Fibroblast of mammary gland (primary cell): Measurements from ENCODE around the gene MCM7.

ENCODE experiments used
- DNase-seq: peaks from one replicate; pipeline ENCODE4 v3.0.0-alpha.2; 2010; ENCODE audit warnings: low read depth
- H3K4me3 ChIP-seq: 2 replicates; pipeline ENCODE4 v1.5.1; 2011; ENCODE audit warnings: low read depth, mild to moderate bottlenecking, low read length, moderate library complexity; ENCODE audit not compliant: control insufficient read depth
- TF ChIP-seq, protein P1 (sequence below): conservative IDR thresholded peaks from 2 replicates; pipeline ENCODE4 v1.5.1; 2011; ENCODE audit warnings: low read depth, low read length, inconsistent platforms; ENCODE audit not compliant: control insufficient read depth, insufficient read depth

The MCM7 gene

DNA sequence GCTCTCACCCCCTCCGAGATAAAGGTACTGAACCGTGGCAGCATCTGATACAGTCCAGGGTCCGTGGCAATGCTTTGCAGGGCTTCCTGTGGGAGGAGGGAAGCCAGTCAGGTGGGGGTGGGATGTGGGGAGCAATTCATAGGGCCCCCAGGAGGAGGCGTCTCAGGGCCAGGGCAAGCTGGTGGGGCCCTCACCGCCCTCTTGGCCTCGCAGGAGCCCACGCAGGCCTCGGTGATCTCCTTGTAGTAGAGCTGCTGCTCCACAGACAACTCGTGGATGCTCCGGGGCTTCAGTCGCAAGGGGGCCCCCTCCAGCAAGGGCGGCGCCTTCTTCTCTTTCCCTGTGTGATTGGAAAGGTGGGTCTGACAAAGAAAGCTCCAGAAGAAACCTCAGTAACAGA lies 10.7 kb upstream of the MCM7 start:
- TF ChIP-seq, protein P1, sequence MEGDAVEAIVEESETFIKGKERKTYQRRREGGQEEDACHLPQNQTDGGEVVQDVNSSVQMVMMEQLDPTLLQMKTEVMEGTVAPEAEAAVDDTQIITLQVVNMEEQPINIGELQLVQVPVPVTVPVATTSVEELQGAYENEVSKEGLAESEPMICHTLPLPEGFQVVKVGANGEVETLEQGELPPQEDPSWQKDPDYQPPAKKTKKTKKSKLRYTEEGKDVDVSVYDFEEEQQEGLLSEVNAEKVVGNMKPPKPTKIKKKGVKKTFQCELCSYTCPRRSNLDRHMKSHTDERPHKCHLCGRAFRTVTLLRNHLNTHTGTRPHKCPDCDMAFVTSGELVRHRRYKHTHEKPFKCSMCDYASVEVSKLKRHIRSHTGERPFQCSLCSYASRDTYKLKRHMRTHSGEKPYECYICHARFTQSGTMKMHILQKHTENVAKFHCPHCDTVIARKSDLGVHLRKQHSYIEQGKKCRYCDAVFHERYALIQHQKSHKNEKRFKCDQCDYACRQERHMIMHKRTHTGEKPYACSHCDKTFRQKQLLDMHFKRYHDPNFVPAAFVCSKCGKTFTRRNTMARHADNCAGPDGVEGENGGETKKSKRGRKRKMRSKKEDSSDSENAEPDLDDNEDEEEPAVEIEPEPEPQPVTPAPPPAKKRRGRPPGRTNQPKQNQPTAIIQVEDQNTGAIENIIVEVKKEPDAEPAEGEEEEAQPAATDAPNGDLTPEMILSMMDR, result no peak
- H3K4me3 ChIP-seq, result no peak overlapping the region
- no peak for DNase-seq

GRCh38 chr7:100111156-100111555 lies 10.0 kb upstream of the MCM7 start:
- TF ChIP-seq, protein P1, result no peak
- no peak for DNase-seq
- H3K4me3 ChIP-seq, result no peak overlapping the region

DNA sequence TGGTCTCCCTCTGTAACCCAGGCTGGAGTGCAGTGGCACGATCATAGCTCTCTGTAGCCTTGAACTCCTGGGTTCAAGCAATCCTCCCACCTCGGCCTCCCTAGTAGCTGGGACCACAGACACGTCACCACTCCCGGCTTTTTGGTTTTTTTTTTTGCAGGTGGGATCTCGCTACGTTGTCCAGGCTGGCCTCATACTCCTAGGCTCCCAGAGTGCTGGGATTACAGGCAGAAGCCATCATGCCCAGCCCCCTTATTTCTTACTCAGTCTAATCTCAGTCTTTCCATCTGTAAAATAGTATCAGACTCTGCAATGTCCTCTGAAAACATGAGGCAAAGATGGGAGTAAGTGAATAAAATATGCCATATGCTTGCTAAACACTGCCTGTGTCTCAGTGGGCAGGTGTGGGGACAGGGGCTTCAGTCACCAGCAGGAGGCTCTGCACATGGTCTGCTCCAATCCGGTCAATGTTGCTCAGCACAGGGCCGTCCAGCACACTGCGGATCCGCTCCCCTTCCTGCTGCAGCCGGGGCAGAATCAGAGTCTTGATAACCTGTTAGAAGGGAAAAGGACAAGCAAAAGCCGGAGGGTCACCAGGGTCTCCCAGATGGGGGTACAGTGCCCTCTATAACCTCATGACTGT lies 8.4 kb upstream of the MCM7 start:
- no peak for DNase-seq
- no peak overlapping the region for H3K4me3 ChIP-seq
- TF ChIP-seq, protein P1, result no peak

DNA sequence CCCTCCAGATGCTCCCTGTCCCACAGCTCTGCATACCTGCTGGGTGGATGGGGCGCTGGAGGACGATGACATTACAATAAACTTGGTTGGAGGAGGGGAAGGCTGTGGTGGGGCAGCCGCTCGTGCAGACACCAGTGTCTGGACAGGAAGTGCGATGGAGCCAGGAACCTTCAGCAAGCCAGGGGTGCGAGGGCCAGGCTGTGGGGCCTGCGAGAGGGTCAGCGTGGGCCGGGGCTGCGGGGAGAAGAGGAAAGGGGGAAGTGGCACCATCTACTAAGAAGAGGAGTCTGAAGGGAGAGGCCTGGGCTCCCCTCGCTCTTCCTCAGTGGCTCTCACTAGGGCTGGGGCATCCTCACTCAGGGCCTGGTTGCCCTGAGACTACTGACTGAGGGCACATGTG lies 6.7 kb upstream of the MCM7 start:
- DNase-seq, result no peak
- no peak overlapping the region for H3K4me3 ChIP-seq
- TF ChIP-seq, protein P1, result no peak

- DNase-seq, result no peak
- TF ChIP-seq, protein P1, result no peak
- H3K4me3 ChIP-seq, result no peak overlapping the region
Measured at GRCh38 chr7:100107125-100107737, 6.0 kb upstream of the MCM7 start.

DNA sequence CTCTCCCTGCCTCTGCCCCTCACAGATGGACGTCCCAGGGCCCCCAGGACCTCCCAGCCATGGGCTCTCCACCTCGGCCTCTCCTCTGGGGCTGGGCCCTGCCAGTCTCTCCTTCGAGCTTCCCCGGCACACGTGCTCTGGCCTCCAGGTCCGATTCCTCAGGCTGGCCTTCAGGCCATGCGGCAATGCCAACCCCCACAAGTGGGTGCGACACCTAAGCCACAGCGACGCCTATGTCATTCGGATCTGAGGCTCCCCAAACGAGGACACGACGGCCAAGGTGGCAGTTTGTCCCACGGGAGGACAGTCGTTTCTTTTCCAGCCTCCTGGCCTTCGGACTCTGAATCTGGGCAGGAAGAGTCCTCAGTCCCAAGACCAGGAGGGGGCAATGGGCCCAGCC lies 5.4 kb upstream of the MCM7 start:
- H3K4me3 ChIP-seq, result no peak overlapping the region
- DNase-seq, result no peak
- TF ChIP-seq, protein P1, result no peak
